ENCODE measurements around the gene EPN2.

DNA sequence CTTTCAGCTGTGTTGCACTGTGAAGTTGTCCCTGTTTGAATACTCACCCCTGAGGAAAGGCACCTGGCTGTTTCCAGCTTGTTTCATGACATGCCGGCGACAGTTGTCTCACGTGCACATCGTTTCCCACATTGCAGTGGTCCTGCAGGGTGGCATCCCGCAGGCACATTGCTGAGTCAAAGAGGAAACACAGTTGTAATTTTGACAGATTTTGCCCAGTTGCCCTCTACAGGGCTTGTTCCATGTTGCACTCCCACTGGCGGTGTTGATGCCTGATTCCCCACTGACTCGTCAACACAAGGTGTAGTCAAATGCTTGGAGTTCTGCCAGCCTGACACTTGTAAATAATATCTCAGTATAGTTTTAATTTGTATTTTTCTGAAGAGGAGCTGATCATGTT is 23.8 kb downstream of the EPN2 start:
- TF ChIP-seq, protein P1, sequence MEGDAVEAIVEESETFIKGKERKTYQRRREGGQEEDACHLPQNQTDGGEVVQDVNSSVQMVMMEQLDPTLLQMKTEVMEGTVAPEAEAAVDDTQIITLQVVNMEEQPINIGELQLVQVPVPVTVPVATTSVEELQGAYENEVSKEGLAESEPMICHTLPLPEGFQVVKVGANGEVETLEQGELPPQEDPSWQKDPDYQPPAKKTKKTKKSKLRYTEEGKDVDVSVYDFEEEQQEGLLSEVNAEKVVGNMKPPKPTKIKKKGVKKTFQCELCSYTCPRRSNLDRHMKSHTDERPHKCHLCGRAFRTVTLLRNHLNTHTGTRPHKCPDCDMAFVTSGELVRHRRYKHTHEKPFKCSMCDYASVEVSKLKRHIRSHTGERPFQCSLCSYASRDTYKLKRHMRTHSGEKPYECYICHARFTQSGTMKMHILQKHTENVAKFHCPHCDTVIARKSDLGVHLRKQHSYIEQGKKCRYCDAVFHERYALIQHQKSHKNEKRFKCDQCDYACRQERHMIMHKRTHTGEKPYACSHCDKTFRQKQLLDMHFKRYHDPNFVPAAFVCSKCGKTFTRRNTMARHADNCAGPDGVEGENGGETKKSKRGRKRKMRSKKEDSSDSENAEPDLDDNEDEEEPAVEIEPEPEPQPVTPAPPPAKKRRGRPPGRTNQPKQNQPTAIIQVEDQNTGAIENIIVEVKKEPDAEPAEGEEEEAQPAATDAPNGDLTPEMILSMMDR (IDR thresholded peaks at IDR 0.05), result no peak
- TF ChIP-seq POLR2A (IDR thresholded peaks at IDR 0.05), result no peak
